Suprapubic skin (tissue), 4 donors: Measurements from ENCODE around the gene ATG9A.

Experiments used
- CTCF ChIP-seq, 2 donors: fragments of 200-600 bp in 1 of 2; fragments of 450-650 bp in 1 of 2; sonication (generic) in 1 of 2; IDR thresholded peaks; one replicate each; pipeline ENCODE4 v1.5.1; 2016 to 2019; ENCODE audit warnings: antibody characterized with exemption in 2 of 2, mild to moderate bottlenecking in 1 of 2, moderate library complexity in 1 of 2
- POLR2A ChIP-seq, 2 donors: fragments of 450-650 bp; IDR thresholded peaks; one replicate each; pipeline ENCODE4 v1.6.1; 2017; ENCODE audit warnings: antibody characterized with exemption in 2 of 2, mild to moderate bottlenecking in 2 of 2, moderate library complexity in 2 of 2
- POLR2AphosphoS5 ChIP-seq, 3 donors: sonication (generic); formaldehyde crosslinking; IDR thresholded peaks; one replicate each; pipeline ENCODE4 v1.6.1; 2017; ENCODE audit warnings: antibody characterized with exemption in 3 of 3

- TF ChIP-seq CTCF (IDR thresholded peaks at IDR 0.05) (no peak), POLR2AphosphoS5 (IDR thresholded peaks at IDR 0.05) (no peak), POLR2A (IDR thresholded peaks at IDR 0.05) (no peak)
Observed at GRCh38 chr2:219261024-219261855, 31.8 kb upstream of the ATG9A start.
